CD4-positive, alpha-beta memory T cell (primary cell): ENCODE measurements around the gene PPIC. TPM values are rescaled to one million over a fixed set of nuclear protein-coding genes. Genes with fewer than 3 reads are reported as not detected.
A peak's percentile ranks its signal among the peaks of the same experiment; 100 is the strongest.

Experiments
- CTCF ChIA-PET: fragments of 350-600 bp; sonication (Branson Sonifier 250); formaldehyde crosslinking; loops from one replicate; lab custom pipeline; 2021; ENCODE audit warnings: inconsistent platforms; ENCODE audit not compliant: partially characterized antibody; lab: Charles Lee
- POLR2A ChIA-PET: fragments of 350-600 bp; sonication (Branson Sonifier 250); formaldehyde crosslinking; loops from one replicate; lab custom pipeline; 2021; ENCODE audit not compliant: partially characterized antibody; lab: Charles Lee
- DNase-seq, 5 donors: peaks; one replicate each; pipeline versions ENCODE4 v3.0.0 to v3.0.0-alpha.2; 2020 to 2022; ENCODE audit warnings: mixed read lengths in 1 of 5
- H3K27ac ChIP-seq: one replicate; pipeline ENCODE4 v1.7.0; 2013; ENCODE audit warnings: low read depth, low read length
- H3K27me3 ChIP-seq: 2 replicates; pipeline ENCODE4 v1.7.0; 2013; ENCODE audit warnings: mild to moderate bottlenecking, low read length, moderate library complexity; ENCODE audit not compliant: insufficient read depth
- H3K36me3 ChIP-seq: 2 replicates; pipeline ENCODE4 v1.7.0; 2013; ENCODE audit warnings: mild to moderate bottlenecking, low read length, moderate library complexity; ENCODE audit not compliant: insufficient read depth
- H3K4me1 ChIP-seq: 2 replicates; pipeline ENCODE4 v1.7.0; 2013; ENCODE audit warnings: mild to moderate bottlenecking, low read length, moderate library complexity; ENCODE audit not compliant: insufficient read depth
- H3K4me3 ChIP-seq, 2 donors: one replicate each; pipeline ENCODE4 v1.7.0; 2013; ENCODE audit warnings: low read length in 2 of 2, mild to moderate bottlenecking in 1 of 2
- H3K9me3 ChIP-seq, 2 donors: one replicate each; pipeline ENCODE4 v1.7.0; 2013; ENCODE audit warnings: low read length in 2 of 2, control low read depth in 1 of 2; ENCODE audit not compliant: control insufficient read depth in 1 of 2
- H3K27ac Mint-ChIP-seq, 7 donors: one replicate each; pipeline ENCODE4 v1.8.0; 2020 to 2021; ENCODE audit warnings: mixed read lengths in 7 of 7, mild to moderate bottlenecking in 6 of 7, inconsistent platforms in 3 of 7, moderate library complexity in 3 of 7
- H3K27me3 Mint-ChIP-seq, 2 donors: one replicate each; pipeline ENCODE4 v1.8.0; 2020 to 2021; ENCODE audit warnings: mixed read lengths in 2 of 2
- H3K36me3 Mint-ChIP-seq, 2 donors: one replicate each; pipeline ENCODE4 v1.8.0; 2020 to 2021; ENCODE audit warnings: mixed read lengths in 2 of 2, inconsistent platforms in 1 of 2, mild to moderate bottlenecking in 1 of 2
- H3K4me1 Mint-ChIP-seq, 4 donors: one replicate each; pipeline ENCODE4 v1.8.0; 2020 to 2021; ENCODE audit warnings: mixed read lengths in 4 of 4, mild to moderate bottlenecking in 1 of 4
- H3K4me3 Mint-ChIP-seq, 8 donors: one replicate each; pipeline ENCODE4 v1.8.0; 2020 to 2021; ENCODE audit warnings: mixed read lengths in 8 of 8, mild to moderate bottlenecking in 7 of 8, moderate library complexity in 6 of 8, inconsistent platforms in 3 of 8
- H3K9me3 Mint-ChIP-seq, 8 donors: one replicate each; pipeline ENCODE4 v1.8.0; 2020 to 2021; ENCODE audit warnings: mixed read lengths in 8 of 8, mild to moderate bottlenecking in 5 of 8, inconsistent platforms in 3 of 8, moderate library complexity in 1 of 8
- intact Hi-C: fragments of 100-400 bp; cut with micrococcal nuclease; formaldehyde crosslinking; loops from one replicate; pipeline ENCODE4 v1.15.1; 2023
- polyA plus RNA-seq, 2 donors: library from polyadenylated mRNA; unstranded; fragments of 300-500 nt; fragmentation: Illumina TruSeq; gene quantifications; one replicate each; pipeline ENCODE4 v1.2.3, GENCODE V29; 2021
- total RNA-seq, 2 experiments: library from RNA; stranded (reverse); gene quantifications; one replicate each; pipeline ENCODE4 v1.2.3, GENCODE V29; 2021

Gene PPIC
- total and polyA plus RNA-seq, 4 experiments from 2014 or later = not detected

GRCh38 chr5:122996091-122996490 lies 40.4 kb downstream of the PPIC start:
- intact Hi-C loops = no loop called here
- H3K4me3 Mint-ChIP-seq = no peak overlapping the region
- H3K27ac Mint-ChIP-seq = no peak overlapping the region
- no peaks in the 10 kb centered on the region for H3K27me3 ChIP-seq
- no peak overlapping the region for H3K4me3 ChIP-seq
- POLR2A ChIA-PET = no interaction called here
- no peak for DNase-seq
- no peak overlapping the region for H3K27ac ChIP-seq
- no peaks in the 10 kb centered on the region for H3K36me3 Mint-ChIP-seq
- CTCF ChIA-PET = interaction anchor here (1.5 kb wide), 1 partner anchor 17 kb away, joined by 3 read pairs; no protein-coding TSS in a partner anchor
- H3K4me1 Mint-ChIP-seq = no peaks in the 10 kb centered on the region
- no peaks in the 10 kb centered on the region for H3K36me3 ChIP-seq
- H3K9me3 ChIP-seq = no peaks in the 10 kb centered on the region
- no peaks in the 10 kb centered on the region for H3K27me3 Mint-ChIP-seq
- H3K9me3 Mint-ChIP-seq = no peaks in the 10 kb centered on the region
- H3K4me1 ChIP-seq = no peaks in the 10 kb centered on the region

DNA sequence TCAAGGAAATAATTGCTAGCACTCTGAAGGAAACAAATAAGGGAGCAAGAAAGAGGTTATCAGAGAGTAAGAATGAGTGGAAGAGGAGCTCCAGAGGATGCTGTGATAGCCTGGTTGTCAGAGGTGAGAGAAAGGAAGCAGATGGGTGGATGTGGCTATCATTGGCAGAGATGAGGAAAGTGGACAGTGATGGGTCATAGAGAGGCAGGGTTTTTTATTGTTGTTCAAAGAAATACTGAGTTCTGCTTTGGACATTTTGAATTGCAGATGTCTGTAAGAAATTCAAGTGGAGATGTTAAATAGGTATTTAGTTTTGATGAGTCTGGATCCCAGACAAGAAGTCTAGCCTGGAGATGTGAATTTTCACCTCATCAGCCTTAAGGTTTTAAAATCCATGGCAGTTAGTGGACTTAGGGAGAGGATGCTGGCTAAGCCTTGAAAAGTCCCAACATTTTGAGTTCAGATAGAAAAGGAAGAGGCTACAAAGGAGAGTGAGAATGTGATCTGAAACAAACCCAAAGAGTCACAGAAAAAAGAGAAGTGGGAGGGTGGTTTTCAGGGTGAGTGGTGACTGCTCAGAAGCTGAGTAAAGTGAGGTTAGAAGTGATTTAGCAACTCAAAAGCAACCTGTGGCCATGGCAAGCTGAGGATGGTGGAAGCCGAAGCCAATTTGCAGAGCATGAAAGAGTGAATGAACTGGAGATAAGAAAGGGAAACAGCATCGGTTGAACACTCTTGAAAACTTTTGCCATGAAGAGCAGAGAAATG lies 50.4 kb downstream of the PPIC start:
- no peak overlapping the region for H3K4me3 Mint-ChIP-seq
- H3K4me1 Mint-ChIP-seq = no peaks in the 10 kb centered on the region
- ChIA-PET POLR2A (no interaction called here), CTCF (no interaction called here)
- no peaks in the 10 kb centered on the region for H3K9me3 ChIP-seq
- H3K27me3 Mint-ChIP-seq = no peaks in the 10 kb centered on the region
- no peaks in the 10 kb centered on the region for H3K27me3 ChIP-seq
- no peak for DNase-seq
- no peaks in the 10 kb centered on the region for H3K36me3 ChIP-seq
- intact Hi-C loops = no loop called here
- H3K9me3 Mint-ChIP-seq = no peaks in the 10 kb centered on the region
- no peak overlapping the region for H3K4me3 ChIP-seq
- no peak overlapping the region for H3K27ac ChIP-seq
- no peaks in the 10 kb centered on the region for H3K4me1 ChIP-seq
- peak overlapping the region in 1 of 7 donors; percentile 32 for H3K27ac Mint-ChIP-seq
- H3K36me3 Mint-ChIP-seq = no peaks in the 10 kb centered on the region

DNA sequence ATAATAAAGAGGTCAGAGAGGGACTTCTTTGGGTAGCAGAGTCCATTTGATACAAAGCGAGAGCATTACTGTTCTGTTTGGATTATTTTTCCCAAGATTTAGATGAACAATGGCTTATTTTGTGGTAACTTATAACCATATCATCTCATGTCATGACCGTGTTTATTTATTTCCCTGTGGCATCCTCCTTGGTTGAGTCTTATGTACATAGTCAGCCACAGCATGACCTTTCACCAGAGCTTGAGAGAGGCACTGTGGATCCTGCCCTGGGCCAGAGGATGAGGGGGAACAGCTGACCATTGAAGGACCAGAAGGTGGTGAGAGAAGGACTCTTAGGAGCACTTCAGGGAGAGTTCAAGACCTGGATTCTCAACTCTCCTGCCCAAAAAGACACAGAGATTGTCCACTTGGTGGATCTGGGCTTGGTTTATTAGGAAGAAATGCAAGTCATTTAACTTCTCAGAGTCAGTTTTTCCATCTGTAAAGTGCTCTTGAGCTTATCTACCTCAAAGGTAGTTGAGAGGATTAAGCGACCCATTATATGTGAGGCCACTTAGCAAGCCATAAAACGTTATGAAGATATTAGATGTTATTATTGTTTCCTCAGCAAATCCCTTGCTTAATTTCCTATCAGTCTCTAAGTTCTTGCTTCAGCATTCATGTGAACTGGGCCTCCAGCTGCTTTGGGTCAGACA lies 51.4 kb downstream of the PPIC start:
- no peaks in the 10 kb centered on the region for H3K9me3 Mint-ChIP-seq
- intact Hi-C loops = no loop called here
- no peak overlapping the region for H3K4me3 Mint-ChIP-seq
- H3K4me1 ChIP-seq = no peaks in the 10 kb centered on the region
- H3K9me3 ChIP-seq = no peaks in the 10 kb centered on the region
- H3K27ac Mint-ChIP-seq = no peak overlapping the region
- H3K27me3 Mint-ChIP-seq = no peaks in the 10 kb centered on the region
- ChIA-PET POLR2A (no interaction called here), CTCF (interaction anchor here (0.6 kb wide), 1 partner anchor 300 kb away, joined by 4 read pairs; no protein-coding TSS in a partner anchor)
- H3K36me3 Mint-ChIP-seq = no peaks in the 10 kb centered on the region
- no peaks in the 10 kb centered on the region for H3K36me3 ChIP-seq
- no peaks in the 10 kb centered on the region for H3K4me1 Mint-ChIP-seq
- no peak for DNase-seq
- no peak overlapping the region for H3K27ac ChIP-seq
- no peaks in the 10 kb centered on the region for H3K27me3 ChIP-seq
- H3K4me3 ChIP-seq = no peak overlapping the region

- H3K27ac ChIP-seq = no peak overlapping the region
- no peaks in the 10 kb centered on the region for H3K36me3 Mint-ChIP-seq
- no peaks in the 10 kb centered on the region for H3K9me3 Mint-ChIP-seq
- DNase-seq = no peak
- ChIA-PET POLR2A (no interaction called here), CTCF (interaction anchor here (0.6 kb wide), 2 partner anchors 301 to 331 kb away, joined by 4 read pairs; no protein-coding TSS in a partner anchor)
- no peaks in the 10 kb centered on the region for H3K9me3 ChIP-seq
- no peak overlapping the region for H3K4me3 ChIP-seq
- no peaks in the 10 kb centered on the region for H3K27me3 ChIP-seq
- no peak overlapping the region for H3K27ac Mint-ChIP-seq
- no peak overlapping the region for H3K4me3 Mint-ChIP-seq
- no peaks in the 10 kb centered on the region for H3K36me3 ChIP-seq
- intact Hi-C loops = no loop called here
- no peaks in the 10 kb centered on the region for H3K4me1 Mint-ChIP-seq
- no peaks in the 10 kb centered on the region for H3K4me1 ChIP-seq
- no peaks in the 10 kb centered on the region for H3K27me3 Mint-ChIP-seq
Observed at GRCh38 chr5:122984425-122984824, 52.1 kb downstream of the PPIC start.

DNA sequence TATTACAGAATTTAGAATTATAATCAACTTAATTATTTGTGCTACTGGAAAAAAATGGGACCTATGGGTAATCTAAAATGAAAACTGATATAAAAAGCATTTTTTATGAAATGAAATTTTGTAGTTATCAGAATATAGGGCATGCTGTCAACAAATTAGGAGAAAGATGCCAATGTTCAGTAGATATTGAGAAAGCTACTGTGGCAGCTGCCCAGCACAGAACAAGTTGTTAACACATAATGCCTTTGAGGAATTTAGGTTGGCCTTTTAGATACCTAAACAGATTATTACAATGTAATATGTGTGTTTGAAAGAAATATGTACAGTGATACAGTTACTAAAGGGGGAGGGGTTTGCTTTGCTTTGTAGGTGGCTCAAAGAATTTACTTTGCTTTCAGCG lies 54.1 kb downstream of the PPIC start:
- H3K9me3 Mint-ChIP-seq = no peaks in the 10 kb centered on the region
- no peaks in the 10 kb centered on the region for H3K4me1 ChIP-seq
- H3K27ac Mint-ChIP-seq = no peak overlapping the region
- H3K4me3 Mint-ChIP-seq = no peak overlapping the region
- POLR2A ChIA-PET = no interaction called here
- no peaks in the 10 kb centered on the region for H3K9me3 ChIP-seq
- no peak overlapping the region for H3K27ac ChIP-seq
- CTCF ChIA-PET = no interaction called here
- H3K36me3 ChIP-seq = no peaks in the 10 kb centered on the region
- H3K27me3 ChIP-seq = no peaks in the 10 kb centered on the region
- no peaks in the 10 kb centered on the region for H3K36me3 Mint-ChIP-seq
- no peaks in the 10 kb centered on the region for H3K4me1 Mint-ChIP-seq
- DNase-seq = no peak
- H3K27me3 Mint-ChIP-seq = no peaks in the 10 kb centered on the region
- intact Hi-C loops = no loop called here
- H3K4me3 ChIP-seq = no peak overlapping the region

- Mint-ChIP-seq H3K36me3 (no peaks in the 10 kb centered on the region), H3K4me1 (no peaks in the 10 kb centered on the region), H3K27me3 (no peaks in the 10 kb centered on the region), H3K9me3 (no peaks in the 10 kb centered on the region), H3K4me3 (no peak overlapping the region), H3K27ac (no peak overlapping the region)
- H3K4me1 ChIP-seq = no peaks in the 10 kb centered on the region
- H3K27ac ChIP-seq = no peak overlapping the region
- no peaks in the 10 kb centered on the region for H3K9me3 ChIP-seq
- no peak overlapping the region for H3K4me3 ChIP-seq
- intact Hi-C loops = no loop called here
- DNase-seq = no peak
- CTCF ChIA-PET = no interaction called here
- no peaks in the 10 kb centered on the region for H3K36me3 ChIP-seq
- H3K27me3 ChIP-seq = no peaks in the 10 kb centered on the region
- POLR2A ChIA-PET = no interaction called here
Observed at GRCh38 chr5:122981846-122982245, 54.7 kb downstream of the PPIC start.

- Histone ChIP-seq H3K4me1 (no peaks in the 10 kb centered on the region), H3K36me3 (no peaks in the 10 kb centered on the region), H3K27ac (no peak overlapping the region), H3K4me3 (no peak overlapping the region), H3K27me3 (no peaks in the 10 kb centered on the region), H3K9me3 (no peaks in the 10 kb centered on the region)
- Mint-ChIP-seq H3K27me3 (no peaks in the 10 kb centered on the region), H3K27ac (no peak overlapping the region), H3K36me3 (no peaks in the 10 kb centered on the region), H3K4me3 (no peak overlapping the region), H3K9me3 (peaks cover 0 to 2% (median 0%) of the 10 kb centered on the region in 8 donors), H3K4me1 (no peaks in the 10 kb centered on the region)
- POLR2A ChIA-PET = no interaction called here
- CTCF ChIA-PET = interaction anchor here (1.3 kb wide), 1 partner anchor 17 kb away, joined by 3 read pairs; no protein-coding TSS in a partner anchor
- intact Hi-C loops = no loop called here
- no peak for DNase-seq
Observed at GRCh38 chr5:122978644-122979297, 57.8 kb downstream of the PPIC start.
